PC-9 (cell line): ENCODE data around the gene BCL2L14. TPM values are rescaled to one million over a fixed set of nuclear protein-coding genes. Genes with fewer than 3 reads are reported as not detected.
"Not testable (repeated sequence)": the region's sequence is repeated elsewhere in the genome, so short reads cannot be mapped to it uniquely, and the experiment has no call there.

Experiments used
- BruUV-seq: library from RNA; stranded (reverse); fragments of 400-500 nt; replicated peaks from 2 replicates; lab custom pipeline; 2021; lab: Mats Ljungman, UMichigan
- CTCF ChIA-PET: fragments of 300-600 bp; sonication (Branson Sonifier 250); formaldehyde crosslinking; loops from one replicate; lab custom pipeline; 2022; ENCODE audit warnings: antibody characterized with exemption; lab: Charles Lee
- POLR2A ChIA-PET: fragments of 300-600 bp; sonication (Branson Sonifier 250); formaldehyde crosslinking; loops from one replicate; lab custom pipeline; 2022; ENCODE audit warnings: antibody characterized with exemption; ENCODE audit not compliant: unreplicated experiment; lab: Charles Lee
- DNase-seq, 2 experiments: peaks; one replicate each; pipeline versions ENCODE4 v3.0.0 to v3.0.0-alpha.2; 2015 to 2022; ENCODE audit warnings: mixed read lengths in 1 of 2
- H2AFZ ChIP-seq: fragments of 200-600 bp; sonication (generic); 2 replicates; pipeline ENCODE4 v1.8.1; 2017; ENCODE audit warnings: antibody characterized with exemption
- H3F3A ChIP-seq: fragments of 200-600 bp; sonication (generic); 2 replicates; pipeline ENCODE4 v1.8.1; 2017; ENCODE audit warnings: antibody characterized with exemption, mild to moderate bottlenecking, low read depth; ENCODE audit not compliant: insufficient read depth
- H3K27ac ChIP-seq: fragments of 200-600 bp; sonication (generic); 2 replicates; pipeline ENCODE4 v1.6.1; 2016; ENCODE audit warnings: mixed run types
- H3K27me3 ChIP-seq: fragments of 200-600 bp; sonication (generic); 2 replicates; pipeline ENCODE4 v1.6.1; 2016; ENCODE audit warnings: low read depth, mixed run types; ENCODE audit not compliant: insufficient read depth
- H3K36me3 ChIP-seq: fragments of 200-600 bp; sonication (generic); 2 replicates; pipeline ENCODE4 v1.6.1; 2016; ENCODE audit warnings: low read depth, mixed run types
- H3K4me1 ChIP-seq: fragments of 200-600 bp; sonication (generic); replicated peaks from 2 replicates; pipeline ENCODE4 v1.6.1; 2016; ENCODE audit warnings: mixed run types; ENCODE audit not compliant: insufficient read depth
- H3K4me2 ChIP-seq: fragments of 200-600 bp; sonication (generic); 2 replicates; pipeline ENCODE4 v1.6.1; 2017; ENCODE audit warnings: mixed run types
- H3K4me3 ChIP-seq: fragments of 200-600 bp; sonication (generic); 2 replicates; pipeline ENCODE4 v1.6.1; 2016; ENCODE audit warnings: mixed run types
- H3K79me2 ChIP-seq: fragments of 200-600 bp; sonication (generic); 2 replicates; pipeline ENCODE4 v1.6.1; 2017; ENCODE audit warnings: low read depth, mixed run types
- H3K9me2 ChIP-seq: fragments of 200-600 bp; sonication (generic); 2 replicates; pipeline ENCODE4 v1.8.1; 2017; ENCODE audit warnings: mild to moderate bottlenecking; ENCODE audit not compliant: insufficient read depth
- H3K9me3 ChIP-seq: fragments of 200-600 bp; sonication (generic); 2 replicates; pipeline ENCODE4 v1.8.1; 2016; ENCODE audit warnings: low read depth; ENCODE audit not compliant: insufficient read depth
- H4K20me1 ChIP-seq: fragments of 200-600 bp; sonication (generic); 2 replicates; pipeline ENCODE4 v1.8.1; 2017; ENCODE audit not compliant: insufficient read depth
- CTCF ChIP-seq: fragments of 200-600 bp; sonication (generic); conservative IDR thresholded peaks from 2 replicates; pipeline ENCODE4 v1.6.1; 2017; ENCODE audit warnings: mixed run types, antibody characterized with exemption, mild to moderate bottlenecking, moderate library complexity
- EZH2 ChIP-seq: fragments of 200-600 bp; sonication (generic); IDR thresholded peaks from 2 replicates; pipeline ENCODE4 v1.8.0; 2017; ENCODE audit warnings: antibody characterized with exemption, low read depth
- intact Hi-C: fragments of 100-400 bp; cut with micrococcal nuclease; formaldehyde crosslinking; loops from one replicate; pipeline ENCODE4 v1.10.0; 2022; ENCODE audit not compliant: unreplicated experiment
- total RNA-seq: library from RNA; stranded (reverse); gene quantifications from 2 replicates; pipeline ENCODE4 v1.2.3, GENCODE V29; 2021

Gene BCL2L14
- total RNA-seq, 1 experiment from 2014 or later, result 6.0 TPM

- BruUV-seq, result no TSS peak
- Histone ChIP-seq H3K4me1 (no peaks in the 10 kb centered on the region), H3F3A (no peaks in the 10 kb centered on the region), H3K27me3 (no peaks in the 10 kb centered on the region), H2AFZ (no peak overlapping the region), H3K27ac (no peak overlapping the region), H3K9me2 (no peaks in the 10 kb centered on the region), H4K20me1 (no peaks in the 10 kb centered on the region), H3K9me3 (no peaks in the 10 kb centered on the region), H3K4me2 (no peak overlapping the region), H3K36me3 (0 out of 2 replicates have a peak, but pooled peaks cover 5% of the 10 kb centered on the region), H3K4me3 (no peak overlapping the region), H3K79me2 (no peaks in the 10 kb centered on the region)
- POLR2A ChIA-PET, result interaction anchor here (0.6 kb wide), 1 partner anchor 91 kb away, joined by 6 read pairs; no protein-coding TSS in a partner anchor
- intact Hi-C loops, result no loop called here
- CTCF ChIA-PET, result no interaction called here
- no peak for DNase-seq
- TF ChIP-seq CTCF, result no peak
- TF ChIP-seq EZH2, result no peak
These were observed 67.7 kb downstream of the BCL2L14 start for GRCh38 chr12:12138203-12139154.

DNA sequence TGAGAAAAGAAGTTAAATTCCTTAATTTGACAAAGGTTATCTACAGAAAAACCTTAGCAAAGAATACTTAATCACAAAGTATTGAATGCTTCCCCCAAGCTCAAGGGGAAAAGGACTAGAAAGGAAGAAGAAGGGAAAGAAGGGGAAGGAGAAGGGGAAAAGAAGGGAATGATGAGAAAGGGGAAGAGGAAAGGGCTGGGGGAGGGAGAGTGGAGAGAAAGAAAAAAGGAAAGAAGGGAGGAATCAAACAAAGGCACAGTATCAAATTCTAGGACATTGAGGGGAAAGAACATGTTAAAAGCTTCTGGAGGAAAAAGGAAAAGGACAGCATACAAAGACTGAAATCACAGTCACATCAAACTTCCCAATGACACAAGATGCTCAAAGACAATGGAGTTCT lies 70.3 kb downstream of the BCL2L14 start:
- Histone ChIP-seq H2AFZ (no peak overlapping the region), H3K9me2 (no peaks in the 10 kb centered on the region), H4K20me1 (no peaks in the 10 kb centered on the region), H3K36me3 (0 out of 2 replicates have a peak, but pooled peaks cover 5% of the 10 kb centered on the region), H3K4me1 (no peaks in the 10 kb centered on the region), H3K4me3 (no peak overlapping the region), H3F3A (no peaks in the 10 kb centered on the region), H3K9me3 (no peaks in the 10 kb centered on the region), H3K79me2 (no peaks in the 10 kb centered on the region), H3K27ac (no peak overlapping the region), H3K27me3 (no peaks in the 10 kb centered on the region), H3K4me2 (no peak overlapping the region)
- no peak for TF ChIP-seq CTCF
- TF ChIP-seq EZH2, result no peak
- CTCF ChIA-PET, result interaction anchor here (0.6 to 0.7 kb wide), 2 partner anchors 24 to 103 kb away, joined by 3 to 22 read pairs; no protein-coding TSS in a partner anchor
- no TSS peak for BruUV-seq
- intact Hi-C loops, result no loop called here
- POLR2A ChIA-PET, result no interaction called here
- DNase-seq, result no peak

DNA sequence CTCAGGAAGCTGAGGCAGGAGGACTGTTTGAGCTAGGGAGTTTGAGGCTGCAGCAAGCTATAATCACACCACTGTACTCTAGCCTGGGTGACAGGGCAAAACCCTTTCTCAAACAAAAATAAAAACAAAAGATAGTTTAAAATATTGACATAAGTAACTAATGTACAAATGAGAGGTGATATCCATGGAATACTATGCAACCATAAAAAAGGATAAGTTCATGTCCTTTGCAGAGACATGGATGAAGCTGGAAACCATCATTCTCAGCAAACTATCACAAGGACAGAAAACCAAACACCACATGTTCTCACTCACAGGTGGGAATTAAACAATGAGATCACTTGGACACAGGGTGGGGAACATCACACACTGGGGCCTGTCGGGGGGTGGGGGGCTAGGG lies 73.8 kb downstream of the BCL2L14 start:
- H3K27me3 ChIP-seq, DNase-seq, H3F3A ChIP-seq, H3K9me2 ChIP-seq, POLR2A ChIA-PET, BruUV-seq, H3K9me3 ChIP-seq, H3K27ac ChIP-seq, H3K4me1 ChIP-seq, H2AFZ ChIP-seq, H3K4me3 ChIP-seq, H4K20me1 ChIP-seq, H3K79me2 ChIP-seq, H3K4me2 ChIP-seq, H3K36me3 ChIP-seq, CTCF ChIA-PET, intact Hi-C loops: not testable (repeated sequence)
